Measurements from ENCODE around the gene RRP12.

- TF ChIP-seq POLR2A (IDR thresholded peaks at IDR 0.05) = no peak
- TF ChIP-seq CTCF (IDR thresholded peaks at IDR 0.05) = no peak
Measured at GRCh38 chr10:97408496-97408992, 7.4 kb upstream of the RRP12 start.

Measured in heart left ventricle (tissue), 13 donors.